K562 (cell line): Measurements from ENCODE around the gene MMS19. TPM values are rescaled to one million over a fixed set of nuclear protein-coding genes. Genes with fewer than 3 reads are reported as not detected.

Experiments used
- ATAC-seq: fragments of 200-7000 bp; cut with Tn5 transposase; 3 replicates; pipeline ENCODE4 v1.9.1; 2020; ENCODE audit warnings: moderate library complexity
- BruUV-seq: library from RNA; stranded (reverse); fragments of 400-500 nt; replicated peaks from 2 replicates; lab custom pipeline; 2021; lab: Mats Ljungman, UMichigan
- CTCF ChIA-PET: fragments of 300-600 bp; formaldehyde crosslinking; extraction: SDS; loops from one replicate; lab custom pipeline; 2021; ENCODE audit warnings: low intra/inter-chr PET ratio; lab: Yijun Ruan, JAX
- POLR2A ChIA-PET: fragments of 300-600, 350-650 bp; sonication (Branson Sonifier 250); formaldehyde crosslinking; extraction: SDS; loops from one replicate; lab custom pipeline; 2021; ENCODE audit warnings: antibody characterized with exemption, inconsistent platforms; lab: Yijun Ruan, JAX
- DNase-seq, 4 experiments: peaks; one replicate each; pipeline versions ENCODE4 v3.0.0 to v3.0.0-alpha.2; 2011 to 2018; ENCODE audit warnings: low spot score in 3 of 4, mixed read lengths in 3 of 4; ENCODE audit errors: extremely low read depth in 1 of 4
- FAIRE-seq: peaks from 2 replicates; lab custom pipeline; 2011; peaks lifted over from hg19 to GRCh38; lab: Jason Lieb, UNC
- H2AFZ ChIP-seq: 2 replicates; pipeline ENCODE4 v1.6.0; 2011; ENCODE audit warnings: low read depth, low read length, control low read depth, inconsistent platforms
- H3K27ac ChIP-seq: fragments of 200-600 bp; 3 replicates; pipeline ENCODE4 v1.8.0; 2011; ENCODE audit warnings: low read depth, mild to moderate bottlenecking, control low read depth, inconsistent platforms, low read length, moderate library complexity, mixed read lengths; ENCODE audit errors: extremely low read depth
- H3K27me3 ChIP-seq, 2 experiments: fragments of 300-600 bp in 1 of 2; 2 replicates in 1 of 2; 3 replicates in 1 of 2; pipeline versions ENCODE4 v1.6.0 to v1.8.0; 2011; ENCODE audit warnings: inconsistent platforms in 2 of 2, low read length in 2 of 2, mild to moderate bottlenecking in 1 of 2, mixed read lengths in 1 of 2, moderate library complexity in 1 of 2; ENCODE audit not compliant: control insufficient read depth in 2 of 2, insufficient read depth in 2 of 2
- H3K36me3 ChIP-seq: fragments of 300-600 bp; 3 replicates; pipeline ENCODE4 v1.8.0; 2011; ENCODE audit warnings: mild to moderate bottlenecking, low read length, inconsistent platforms; ENCODE audit not compliant: control insufficient read depth, insufficient read depth
- H3K4me1 ChIP-seq, 2 experiments: fragments of 200-600 bp in 1 of 2; replicated peaks in 1 of 2; 2 replicates in 1 of 2; 3 replicates in 1 of 2; pipeline versions ENCODE4 v1.5.1 to v1.8.0; 2011; ENCODE audit warnings: inconsistent platforms in 2 of 2, low read length in 2 of 2, mild to moderate bottlenecking in 1 of 2, mixed read lengths in 1 of 2, moderate library complexity in 1 of 2; ENCODE audit not compliant: control insufficient read depth in 2 of 2, insufficient read depth in 2 of 2
- H3K4me2 ChIP-seq: 2 replicates; pipeline ENCODE4 v1.6.1; 2011; ENCODE audit warnings: low read length, control low read depth, inconsistent platforms, mixed read lengths; ENCODE audit not compliant: insufficient read depth
- H3K4me3 ChIP-seq: fragments of 200-600 bp; sonication (generic), shearing (Covaris generic); 2 replicates; pipeline ENCODE4 v1.5.1; 2016; ENCODE audit warnings: control low read depth, inconsistent platforms
- H3K79me2 ChIP-seq: fragments of 200-600 bp; 3 replicates; pipeline ENCODE4 v1.8.0; 2011; ENCODE audit warnings: low read length, inconsistent platforms; ENCODE audit not compliant: control insufficient read depth, insufficient read depth
- H3K9ac ChIP-seq, 2 experiments: 2 replicates each; pipeline versions ENCODE4 v1.6.0 to v1.6.1; 2011; ENCODE audit warnings: low read depth in 2 of 2, low read length in 2 of 2, control low read depth in 1 of 2, inconsistent platforms in 1 of 2, mild to moderate bottlenecking in 1 of 2, mixed read lengths in 1 of 2; ENCODE audit not compliant: insufficient read depth in 1 of 2
- H3K9me1 ChIP-seq: one replicate; pipeline ENCODE4 v1.6.0; 2011; ENCODE audit warnings: inconsistent platforms, mild to moderate bottlenecking, low read length, moderate library complexity; ENCODE audit not compliant: control insufficient read depth, insufficient read depth
- H3K9me3 ChIP-seq: replicated peaks from 2 replicates; pipeline ENCODE4 v1.5.1; 2011; ENCODE audit warnings: low read depth, low read length, inconsistent platforms; ENCODE audit not compliant: control insufficient read depth, insufficient read depth
- H4K20me1 ChIP-seq: replicated peaks from 2 replicates; pipeline ENCODE4 v1.6.1; 2011; ENCODE audit warnings: low read length, inconsistent platforms, mixed read lengths; ENCODE audit not compliant: control insufficient read depth, insufficient read depth
- CSDE1 ChIP-seq, 2 experiments: fragments of 450-650 bp; IDR thresholded peaks; 2 replicates each; pipeline ENCODE4 v1.6.1; 2016; ENCODE audit warnings: mild to moderate bottlenecking in 1 of 2
- CTCF ChIP-seq, 3 experiments: IDR thresholded peaks in 2 of 3; conservative IDR thresholded peaks in 1 of 3; 2 replicates each; pipeline ENCODE4 v1.5.1; 2011 to 2012; ENCODE audit warnings: low read length in 3 of 3, mild to moderate bottlenecking in 3 of 3, control low read depth in 2 of 3, improper control_type of control experiment in 1 of 3, inconsistent platforms in 1 of 3, low read depth in 1 of 3, mixed read lengths in 1 of 3, moderate library complexity in 1 of 3; ENCODE audit not compliant: insufficient read depth in 2 of 3
- ERF ChIP-seq: fragments of 450-650 bp; formaldehyde crosslinking; IDR thresholded peaks from 2 replicates; pipeline ENCODE4 v1.4.0; 2020; ENCODE audit warnings: mild to moderate bottlenecking, mixed read lengths
- FOXJ3 ChIP-seq: sonication (generic); formaldehyde crosslinking; IDR thresholded peaks from 2 replicates; pipeline ENCODE4 v1.4.0; 2020; ENCODE audit warnings: mild to moderate bottlenecking, missing genetic modification reagents
- ZBTB1 ChIP-seq: sonication (generic); formaldehyde crosslinking; IDR thresholded peaks from 2 replicates; pipeline ENCODE4 v1.8.1; 2023; ENCODE audit warnings: missing genetic modification reagents, low read depth, mild to moderate bottlenecking, borderline replicate concordance
- ZBTB49 ChIP-seq: sonication (generic); formaldehyde crosslinking; IDR thresholded peaks from 2 replicates; pipeline ENCODE4 v1.8.0; 2022; ENCODE audit warnings: missing genetic modification reagents, mild to moderate bottlenecking, borderline replicate concordance
- ZFP30 ChIP-seq: fragments of 250-450 bp; sonication (Bioruptor Pico); IDR thresholded peaks from 2 replicates; pipeline ENCODE4 v1.8.0; 2022; ENCODE audit warnings: moderate library complexity, mild to moderate bottlenecking, inconsistent platforms, borderline replicate concordance
- ZFX ChIP-seq: sonication (generic); formaldehyde crosslinking; IDR thresholded peaks from 2 replicates; pipeline ENCODE4 v1.8.0; 2022; ENCODE audit warnings: mild to moderate bottlenecking, missing genetic modification reagents, moderate library complexity
- ZNF12 ChIP-seq: sonication (generic); formaldehyde crosslinking; IDR thresholded peaks from 2 replicates; pipeline ENCODE4 v1.4.0; 2020; ENCODE audit warnings: mild to moderate bottlenecking, missing genetic modification reagents
- ZNF175 ChIP-seq: fragments of 200-800 bp; sonication (Bioruptor generic); IDR thresholded peaks from 2 replicates; pipeline ENCODE4 v1.6.1; 2016; ENCODE audit warnings: low read depth, mild to moderate bottlenecking, missing genetic modification characterization, missing compliant biosample characterization
- ZSCAN32 ChIP-seq: fragments of 450-650 bp; formaldehyde crosslinking; IDR thresholded peaks from 2 replicates; pipeline ENCODE4 v1.4.0; 2020; ENCODE audit warnings: mild to moderate bottlenecking, moderate library complexity
- WGBS: fragments of 100-300 bp; shearing (Covaris generic); methylation state at CpG from one replicate; pipeline ENCODE4 v1.1.6; 2016; ENCODE audit warnings: low coverage, mixed read lengths; ENCODE audit not compliant: insufficient coverage; ENCODE audit errors: missing lambda C conversion rate; 5-methylcytosine and 5-hydroxymethylcytosine counted together
- in situ Hi-C: fragments of 300-500 bp; cut with MboI; formaldehyde crosslinking; loops from 4 replicates; pipeline ENCODE4 v1.15.0; 2018; ENCODE audit warnings: inconsistent platforms, mixed read lengths
- intact Hi-C: fragments of 100-400 bp; cut with micrococcal nuclease; formaldehyde crosslinking; loops from 2 replicates; pipeline ENCODE4 v1.14.2; 2022
- polyA plus RNA-seq, 8 experiments: library from polyadenylated mRNA; depleted of rRNA in 4 of 8; stranded (reverse) in 5 of 8; unstranded in 3 of 8; fragments of >200 nt; fragmentation: Nextera tagmentation in 2 of 8; fragmentation: Illumina TruSeq in 1 of 8; extraction: Ambion mirVana in 2 of 8; extraction: Trizol in 1 of 8; gene quantifications; 2 replicates each; pipeline versions ENCODE4 v1.2.1 to v1.2.3, GENCODE V29; 2011 to 2014; ENCODE audit warnings: inconsistent platforms in 1 of 8, missing spikeins in 1 of 8
- total RNA-seq, 7 experiments: library from RNA; depleted of rRNA in 6 of 7; stranded (reverse); fragments of >200 nt in 6 of 7; fragmentation: Illumina TruSeq in 2 of 7; extraction: Trizol in 2 of 7; gene quantifications; 2 replicates each; pipeline versions ENCODE4 v1.2.1 to v1.2.3, GENCODE V29; 2011 to 2021; ENCODE audit warnings: low replicate concordance in 1 of 7
- TF ChIP-seq, protein P1 (sequence below): conservative IDR thresholded peaks from 2 replicates; pipeline ENCODE4 v1.6.1; 2011; ENCODE audit warnings: low read depth, mild to moderate bottlenecking, low read length; ENCODE audit not compliant: control insufficient read depth
- TF ChIP-seq, protein P2 (sequence below): fragments of 250-450 bp; sonication (Bioruptor Pico); IDR thresholded peaks from 2 replicates; pipeline ENCODE4 v1.5.0; 2021; ENCODE audit warnings: mild to moderate bottlenecking, moderate library complexity

Gene MMS19
- total and polyA plus RNA-seq, 9 of the 15 experiments (the other 6 are each of a cell fraction or from before 2014, with no cell fraction given) = 40.1 to 110 (median 62.9) TPM

DNA sequence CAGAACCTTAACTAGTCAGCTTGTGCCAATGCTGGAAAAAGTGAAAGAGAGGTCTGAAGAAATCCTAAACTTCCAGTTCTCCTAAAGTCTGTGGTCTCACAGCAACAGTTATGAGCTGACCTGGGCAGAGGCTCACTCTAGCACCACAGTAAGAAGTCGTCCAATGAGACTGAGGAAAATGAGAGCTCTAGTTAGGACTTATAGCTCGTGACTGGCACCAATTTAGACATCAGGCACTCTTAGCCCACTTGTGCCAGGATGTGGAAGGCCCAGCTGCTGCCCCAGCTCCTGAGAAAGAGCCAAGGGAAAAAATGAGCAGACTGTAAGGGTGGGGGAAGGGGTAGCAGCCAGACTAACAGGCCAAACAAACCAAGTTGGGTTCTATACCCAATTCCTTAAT is 7.6 kb downstream of the MMS19 start:
- Histone ChIP-seq H3K4me3 (no peak overlapping the region), H3K4me1 (peaks cover 5 to 6% of the 10 kb centered on the region in 2 experiments; a peak in 3 of 5 replicates), H3K4me2 (no peak overlapping the region), H4K20me1 (0 out of 2 replicates have a peak, but pooled peaks cover 16% of the 10 kb centered on the region), H3K9ac (peak overlapping the region in 1 of 2 experiments; percentile 55; a peak in 1 of 4 replicates), H3K9me1 (no peaks in the 10 kb centered on the region), H3K36me3 (peaks cover 43% of the 10 kb centered on the region; the same call in 2 of the 3 replicates), H3K27ac (no peak overlapping the region), H3K9me3 (no peaks in the 10 kb centered on the region), H3K79me2 (peaks cover 93% of the 10 kb centered on the region), H2AFZ (no peak overlapping the region), H3K27me3 (no peaks in the 10 kb centered on the region)
- FAIRE-seq (no peak), ATAC-seq (no peak), DNase-seq (no peak)
- intact Hi-C loops = no loop called here
- CTCF ChIA-PET = no interaction called here
- 80% methylated on average over 2 of the region's 2 CpGs for WGBS
- BruUV-seq = no TSS peak
- in situ Hi-C loops = no loop called here
- POLR2A ChIA-PET = interaction anchor here (0.6 to 1.0 kb wide), 2 partner anchors 29 to 58 kb away, joined by 4 read pairs; no protein-coding TSS in a partner anchor
- TF ChIP-seq ZNF12 (CRISPR knock-in tag) (no peak), CSDE1 (IDR thresholded peaks at IDR 0.05) (no peak), ZNF175 (CRISPR knock-in tag) (no peak), ZBTB1 (CRISPR knock-in tag) (no peak), ERF (CRISPR knock-in tag) (no peak), ZFP30 (CRISPR knock-in tag) (no peak), FOXJ3 (CRISPR knock-in tag) (no peak), ZBTB49 (CRISPR knock-in tag) (no peak), ZSCAN32 (CRISPR knock-in tag) (no peak), ZFX (CRISPR knock-in tag) (no peak), CTCF (IDR thresholded peaks at IDR 0.05 in 2 of 3, conservative IDR thresholded peaks at IDR 0.05 in 1 of 3; ENCODE audit: insufficient read depth in 2 of 3, low read depth in 1 of 3, low read length in 3 of 3) (no peak)
- TF ChIP-seq, protein P1, sequence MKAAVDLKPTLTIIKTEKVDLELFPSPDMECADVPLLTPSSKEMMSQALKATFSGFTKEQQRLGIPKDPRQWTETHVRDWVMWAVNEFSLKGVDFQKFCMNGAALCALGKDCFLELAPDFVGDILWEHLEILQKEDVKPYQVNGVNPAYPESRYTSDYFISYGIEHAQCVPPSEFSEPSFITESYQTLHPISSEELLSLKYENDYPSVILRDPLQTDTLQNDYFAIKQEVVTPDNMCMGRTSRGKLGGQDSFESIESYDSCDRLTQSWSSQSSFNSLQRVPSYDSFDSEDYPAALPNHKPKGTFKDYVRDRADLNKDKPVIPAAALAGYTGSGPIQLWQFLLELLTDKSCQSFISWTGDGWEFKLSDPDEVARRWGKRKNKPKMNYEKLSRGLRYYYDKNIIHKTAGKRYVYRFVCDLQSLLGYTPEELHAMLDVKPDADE = no peak
- TF ChIP-seq, protein P2, sequence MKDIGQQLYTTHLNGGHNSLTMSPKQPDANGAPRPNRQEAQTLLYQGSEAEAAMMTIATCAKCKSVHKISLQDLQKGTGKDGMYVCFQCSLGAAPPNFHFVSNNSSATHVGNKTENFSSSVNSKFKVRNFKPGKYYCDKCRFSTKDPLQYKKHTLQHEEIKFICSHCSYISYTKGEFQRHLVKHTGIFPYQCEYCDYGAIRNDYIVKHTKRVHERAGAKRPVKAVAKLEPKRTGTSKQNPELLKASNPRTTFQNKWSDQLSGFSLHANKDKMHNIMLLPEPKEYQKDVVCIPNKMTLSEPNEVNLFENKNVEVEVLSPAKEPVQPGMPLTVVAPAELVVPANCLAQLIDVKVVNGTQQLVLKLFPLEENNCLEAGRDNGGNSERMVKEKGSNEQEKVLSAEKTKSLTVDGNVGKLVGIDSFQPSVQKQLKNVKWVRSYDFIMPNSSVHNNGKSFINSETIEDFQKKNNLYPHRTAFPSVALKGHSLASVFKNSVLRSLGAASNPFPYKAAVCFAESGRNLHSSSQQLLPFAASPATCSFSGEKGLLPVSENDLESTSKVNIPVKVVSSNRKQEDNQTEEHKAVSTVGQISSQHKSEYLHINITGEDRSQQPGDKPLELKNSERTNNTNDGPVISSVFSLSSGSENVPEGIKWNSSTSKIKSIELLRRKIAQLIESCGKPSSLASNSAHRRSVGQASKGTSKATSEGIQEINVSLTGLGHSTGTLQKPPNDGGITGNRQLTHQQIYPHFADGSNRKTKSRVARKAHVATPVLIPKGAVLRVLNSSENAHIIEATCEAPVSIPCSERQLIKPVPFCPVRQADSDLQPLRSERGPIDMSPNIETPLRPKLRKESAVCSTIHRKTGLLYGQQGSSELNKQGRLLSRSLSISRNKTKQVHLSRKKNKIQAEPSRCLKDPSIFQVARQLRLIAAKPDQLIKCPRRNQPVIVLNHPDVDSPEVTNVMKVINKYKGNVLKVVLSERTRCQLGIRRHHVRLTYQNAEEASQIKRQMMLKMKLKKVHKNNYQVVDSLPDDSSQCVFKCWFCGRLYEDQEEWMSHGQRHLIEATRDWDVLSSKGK (CRISPR knock-in tag) = no peak
